Jurkat, Clone E6-1 (cell line): ENCODE measurements around the gene TNRC18.
"Not testable (repeated sequence)": the region's sequence is repeated elsewhere in the genome, so short reads cannot be mapped to it uniquely, and the experiment has no call there.

Experiments used
- DNase-seq: peaks from one replicate; pipeline ENCODE4 v3.0.0-alpha.2; 2011; ENCODE audit warnings: low read depth, low spot score
- H3K4me3 ChIP-seq: 2 replicates; pipeline ENCODE4 v1.5.1; 2011; ENCODE audit warnings: mild to moderate bottlenecking, low read length, control low read depth, moderate library complexity

The TNRC18 gene

DNA sequence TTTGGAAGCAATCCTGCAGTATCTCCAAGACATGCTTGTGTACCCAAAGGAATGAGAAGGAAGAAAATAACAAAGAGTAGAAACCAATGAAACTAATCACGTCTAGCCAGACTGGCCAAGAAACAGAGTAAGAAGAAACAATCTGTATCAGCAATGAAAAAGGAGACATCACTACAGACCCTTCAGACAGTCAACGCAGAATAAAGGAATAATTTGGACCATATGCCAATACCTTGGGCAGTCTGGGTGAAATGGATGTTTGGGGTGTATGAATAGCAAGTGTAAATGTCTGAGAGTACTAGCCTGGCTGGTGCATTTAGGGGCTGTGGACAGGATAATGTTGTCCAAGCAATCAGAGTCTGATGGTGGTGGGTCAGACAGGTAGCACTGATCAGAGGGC is 79.8 kb downstream of the TNRC18 start:
- no peak for DNase-seq
- no peak overlapping the region for H3K4me3 ChIP-seq

DNA sequence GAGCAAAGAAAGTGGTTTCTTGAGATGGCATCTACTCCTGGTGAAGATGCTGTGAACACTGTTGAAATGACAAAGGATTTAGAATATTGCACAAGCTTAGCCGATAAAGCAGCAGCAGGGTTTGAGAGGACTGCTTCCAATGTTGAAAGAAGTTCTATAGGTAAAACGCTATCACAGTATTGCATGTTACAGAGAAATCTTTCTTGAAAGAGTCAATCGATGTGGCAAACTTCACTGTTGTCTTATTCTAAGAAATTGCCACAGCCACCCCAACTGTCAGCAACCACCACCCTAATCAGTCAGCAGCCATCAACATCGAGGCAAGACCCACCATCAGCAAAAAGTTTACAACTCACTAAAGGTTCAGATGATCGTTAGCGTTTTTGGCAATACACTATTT is 81.0 kb downstream of the TNRC18 start:
- no peak overlapping the region for H3K4me3 ChIP-seq
- DNase-seq, result no peak

DNA sequence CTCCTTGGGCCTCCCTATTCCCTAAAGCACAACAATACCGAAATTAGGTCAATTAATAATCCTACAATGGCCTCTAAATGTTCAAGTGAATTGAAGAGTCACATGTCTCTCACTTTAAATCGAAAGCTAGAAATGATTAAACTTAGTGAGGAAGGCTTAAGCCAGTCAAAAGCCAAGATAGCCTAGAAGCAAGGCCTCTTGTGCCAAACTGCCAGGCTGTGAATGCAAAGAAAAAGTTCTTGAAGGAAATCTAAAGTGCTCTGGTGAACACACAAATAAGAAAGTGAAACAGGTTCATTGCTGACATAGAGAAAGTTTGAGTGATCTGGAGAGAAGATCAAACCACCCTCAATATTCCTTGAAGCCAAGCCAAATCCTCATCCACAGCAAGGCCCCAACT is 83.7 kb downstream of the TNRC18 start:
- no peak overlapping the region for H3K4me3 ChIP-seq
- DNase-seq, result no peak

DNA sequence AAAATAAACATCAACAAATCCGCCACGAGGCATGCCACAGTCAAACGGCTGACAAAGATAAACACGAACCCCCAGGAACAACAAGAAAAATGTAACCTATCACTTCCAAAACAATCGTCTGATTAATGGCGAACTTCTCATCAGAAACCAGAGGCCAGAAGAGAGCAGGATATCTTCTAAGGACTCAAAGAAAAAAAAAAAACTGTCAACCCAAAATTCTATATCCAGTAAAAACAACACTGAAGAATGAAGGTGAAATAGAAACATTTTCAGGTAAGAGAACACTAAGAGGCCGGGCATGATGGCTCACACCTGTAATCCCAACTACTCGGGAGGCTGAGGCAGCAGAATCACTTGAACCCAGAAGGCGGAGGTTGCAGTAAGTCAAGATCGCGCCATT is 86.6 kb downstream of the TNRC18 start:
- H3K4me3 ChIP-seq, result no peak overlapping the region
- no peak for DNase-seq

- no peak overlapping the region for H3K4me3 ChIP-seq
- DNase-seq, result no peak
These were observed 89.0 kb downstream of the TNRC18 start for GRCh38 chr7:5334671-5335070.

DNA sequence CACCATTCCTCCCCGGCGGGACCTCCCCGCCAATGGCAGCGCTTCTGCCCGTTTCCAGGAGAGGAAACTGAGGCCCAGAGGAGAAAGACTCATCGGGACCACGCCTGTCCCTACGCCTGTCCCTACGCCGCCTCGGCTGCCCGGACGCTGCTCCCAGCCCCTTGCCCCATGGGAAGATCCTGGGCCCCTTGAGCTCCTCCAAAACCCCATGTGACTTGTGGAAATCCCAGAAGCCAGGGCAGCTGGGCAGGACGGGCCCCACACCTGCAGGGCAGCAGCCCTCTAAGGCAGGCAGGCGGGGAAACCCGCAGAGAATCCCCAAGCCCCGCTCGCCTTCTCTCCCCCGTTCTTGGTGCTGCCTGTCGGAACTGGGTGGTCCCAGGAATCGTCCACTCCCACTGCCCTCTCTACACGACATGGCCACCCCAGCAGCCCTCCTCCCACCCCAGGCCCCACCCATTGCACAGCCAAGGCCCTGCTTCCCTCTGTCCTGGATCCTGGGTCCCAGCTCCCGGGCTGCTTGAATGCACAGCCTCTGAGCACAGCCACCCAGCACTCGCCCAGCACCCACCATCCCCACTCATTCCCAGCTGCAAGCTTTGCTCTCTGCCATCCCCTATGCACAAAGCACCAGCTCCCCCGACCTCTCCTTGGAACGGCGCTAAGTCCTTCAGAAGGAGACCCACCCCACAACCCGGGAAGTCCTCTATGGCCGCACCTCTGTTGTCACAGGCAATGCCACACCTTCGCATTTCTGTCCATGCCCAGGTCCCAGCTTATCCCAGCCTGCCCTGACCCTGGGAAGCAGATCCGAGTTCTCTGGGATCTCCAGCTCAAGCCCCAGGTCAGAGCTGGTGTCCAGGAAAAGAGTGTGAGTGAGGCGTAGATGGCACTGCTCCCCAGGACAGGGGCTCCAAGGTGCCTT is 90.3 kb downstream of the TNRC18 start:
- no peak for DNase-seq
- H3K4me3 ChIP-seq, result no peak overlapping the region

DNA sequence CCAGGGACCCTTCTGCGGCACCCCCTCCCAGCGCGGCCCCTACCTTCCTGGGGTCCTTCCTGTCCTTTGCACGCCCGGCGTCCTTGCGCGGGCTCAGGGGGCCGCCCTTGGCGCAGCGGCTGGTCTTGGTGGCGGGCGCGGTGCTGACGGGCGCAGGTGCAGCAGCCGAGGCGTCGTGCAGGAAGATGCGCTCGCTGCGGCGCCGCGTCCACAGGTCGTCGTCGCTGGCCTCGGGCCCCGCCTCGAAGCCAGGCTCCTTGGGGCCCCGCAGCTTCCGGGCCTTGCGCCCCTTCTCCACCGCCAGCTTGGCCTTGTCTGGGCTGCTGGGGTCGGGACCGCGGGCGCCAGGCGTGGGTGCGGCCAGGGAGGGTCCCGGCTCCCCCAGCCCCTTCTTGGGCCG is 91.1 kb downstream of the TNRC18 start:
- no peak overlapping the region for H3K4me3 ChIP-seq
- no peak for DNase-seq

DNA sequence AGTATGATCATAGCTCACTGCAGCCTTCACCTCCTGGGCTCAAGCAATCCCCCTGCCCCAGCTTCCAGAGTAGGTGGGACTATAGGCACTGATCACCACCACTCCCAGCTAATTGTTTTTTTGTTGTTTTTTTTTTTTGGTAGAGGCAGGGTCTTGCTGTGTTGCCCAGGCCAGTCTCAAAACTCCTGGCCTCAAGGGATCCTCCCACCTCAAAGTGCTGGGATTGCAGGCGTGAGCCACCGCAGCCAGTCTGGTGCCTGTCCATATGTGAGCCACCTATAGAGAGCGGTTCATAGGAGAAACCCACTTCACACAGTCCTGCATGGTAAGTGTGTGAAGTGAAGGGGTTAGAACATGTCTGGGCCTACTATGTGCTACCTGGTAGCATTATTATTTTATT is 93.3 kb downstream of the TNRC18 start:
- H3K4me3 ChIP-seq, result no peak overlapping the region
- DNase-seq, result no peak

GRCh38 chr7:5324961-5325360 is 98.7 kb downstream of the TNRC18 start:
- no peak for DNase-seq

GRCh38 chr7:5323800-5324781 is 99.5 kb downstream of the TNRC18 start:
- not testable (repeated sequence) for H3K4me3 ChIP-seq, DNase-seq

More at GRCh38 chr7:5324961-5325360, 98.7 kb downstream of the TNRC18 start:
- no peak overlapping the region for H3K4me3 ChIP-seq

GRCh38 chr7:5322621-5323410 is 100.8 kb downstream of the TNRC18 start:
- no peak for DNase-seq

GRCh38 chr7:5320802-5321396 is 102.7 kb downstream of the TNRC18 start:
- no peak for DNase-seq
- H3K4me3 ChIP-seq, result no peak overlapping the region

More at GRCh38 chr7:5322621-5323410, 100.8 kb downstream of the TNRC18 start:
- H3K4me3 ChIP-seq, result no peak overlapping the region

DNA sequence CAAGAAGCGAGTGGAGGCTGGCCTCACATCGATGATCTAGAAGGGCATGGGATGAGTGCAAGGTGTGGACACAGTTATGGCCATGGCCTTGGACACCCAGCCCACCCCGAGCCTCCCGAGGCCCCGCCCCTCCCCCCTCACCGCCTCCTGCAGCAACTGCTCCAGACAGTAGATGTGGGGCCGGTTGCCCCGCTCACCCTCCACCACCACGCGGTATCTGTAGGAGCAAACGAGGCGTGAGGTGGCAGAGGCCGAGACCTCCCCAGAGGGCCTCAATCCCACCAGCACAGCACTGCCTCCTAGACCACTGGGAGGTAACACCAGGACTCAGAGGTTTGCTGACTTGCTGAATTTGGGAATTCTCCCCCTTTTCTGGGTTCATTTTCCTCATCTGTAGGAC is 103.2 kb downstream of the TNRC18 start:
- no peak for DNase-seq
- no peak overlapping the region for H3K4me3 ChIP-seq

- DNase-seq, H3K4me3 ChIP-seq: not testable (repeated sequence)
These were observed 105.0 kb downstream of the TNRC18 start for GRCh38 chr7:5318613-5319012.

DNA sequence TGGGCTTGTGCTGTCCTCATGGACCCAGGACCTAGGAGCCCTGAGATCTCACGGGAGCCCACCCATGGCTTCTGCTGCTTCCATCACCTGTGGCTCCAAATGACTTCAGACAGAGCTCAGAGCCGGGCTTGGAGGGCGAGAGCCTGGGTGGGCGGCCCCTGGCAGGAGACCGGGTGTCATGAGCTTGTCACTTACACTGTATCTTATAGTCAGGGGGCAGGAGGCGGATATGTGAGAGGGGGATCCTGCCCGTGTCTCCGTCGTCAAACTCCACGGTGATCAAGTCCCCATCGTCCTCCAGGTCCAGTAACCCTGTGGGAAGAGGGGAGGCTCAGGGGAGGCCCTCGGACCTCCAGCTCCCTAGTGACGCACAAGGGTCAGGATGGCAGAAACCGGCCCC is 107.9 kb downstream of the TNRC18 start:
- no peak for DNase-seq
- no peak overlapping the region for H3K4me3 ChIP-seq

- no peak for DNase-seq
- H3K4me3 ChIP-seq, result no peak overlapping the region
These were observed 108.8 kb downstream of the TNRC18 start for GRCh38 chr7:5314864-5315263.

DNA sequence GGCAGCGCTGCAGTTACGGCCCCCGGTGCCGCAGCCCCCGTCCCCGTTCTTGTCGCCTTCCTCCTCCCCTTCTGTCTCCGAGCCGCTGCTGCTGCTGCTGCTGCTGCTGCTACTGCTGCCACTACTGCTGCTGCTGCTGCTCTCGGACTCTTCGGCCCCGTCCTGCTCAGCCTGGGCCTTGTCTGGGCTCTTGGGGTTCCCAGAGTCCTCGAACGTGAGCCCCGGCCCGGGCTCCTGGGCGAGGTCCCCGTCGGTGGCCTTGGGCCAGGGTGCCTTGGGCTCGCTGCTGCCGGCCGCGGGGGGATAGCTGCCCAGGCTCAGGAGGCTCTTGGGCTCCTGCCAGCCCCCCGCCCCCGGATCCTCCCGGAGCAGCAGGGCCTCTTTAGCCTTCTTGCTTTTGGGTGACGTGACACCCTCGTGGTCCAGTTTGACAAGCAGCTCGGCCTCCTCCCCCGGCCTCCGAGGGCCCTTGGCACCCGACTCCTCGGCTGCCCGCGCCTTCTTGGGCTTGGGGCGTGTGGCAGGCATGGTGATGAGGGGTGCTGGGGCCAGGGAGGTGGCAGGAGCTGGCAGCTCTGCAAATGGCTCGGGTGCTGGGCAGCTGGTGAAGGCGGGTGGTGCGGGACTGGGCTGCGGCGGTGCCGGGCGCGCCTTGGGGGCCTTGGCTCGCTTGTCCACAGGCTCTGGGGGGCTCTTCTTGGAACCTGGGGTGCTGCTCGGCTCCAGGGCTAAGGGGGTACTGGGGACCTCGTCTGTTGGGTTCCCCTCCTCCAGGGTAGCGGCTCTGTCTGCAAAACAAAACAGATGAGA is 110.4 kb downstream of the TNRC18 start:
- DNase-seq, H3K4me3 ChIP-seq: not testable (repeated sequence)
